HG02840 (cell line): ENCODE measurements around the gene GNA12.

ENCODE experiments used
- ATAC-seq: cut with Tn5 transposase; IDR thresholded peaks from one replicate; pipeline ENCODE4 v1.9.1; 2021; ENCODE audit warnings: mild to moderate bottlenecking, moderate library complexity, moderate number of reproducible peaks; ENCODE audit not compliant: unreplicated experiment, low FRiP score

Gene GNA12

GRCh38 chr7:2719007-2719406, 125.1 kb downstream of the GNA12 start:
- no peak for ATAC-seq

DNA sequence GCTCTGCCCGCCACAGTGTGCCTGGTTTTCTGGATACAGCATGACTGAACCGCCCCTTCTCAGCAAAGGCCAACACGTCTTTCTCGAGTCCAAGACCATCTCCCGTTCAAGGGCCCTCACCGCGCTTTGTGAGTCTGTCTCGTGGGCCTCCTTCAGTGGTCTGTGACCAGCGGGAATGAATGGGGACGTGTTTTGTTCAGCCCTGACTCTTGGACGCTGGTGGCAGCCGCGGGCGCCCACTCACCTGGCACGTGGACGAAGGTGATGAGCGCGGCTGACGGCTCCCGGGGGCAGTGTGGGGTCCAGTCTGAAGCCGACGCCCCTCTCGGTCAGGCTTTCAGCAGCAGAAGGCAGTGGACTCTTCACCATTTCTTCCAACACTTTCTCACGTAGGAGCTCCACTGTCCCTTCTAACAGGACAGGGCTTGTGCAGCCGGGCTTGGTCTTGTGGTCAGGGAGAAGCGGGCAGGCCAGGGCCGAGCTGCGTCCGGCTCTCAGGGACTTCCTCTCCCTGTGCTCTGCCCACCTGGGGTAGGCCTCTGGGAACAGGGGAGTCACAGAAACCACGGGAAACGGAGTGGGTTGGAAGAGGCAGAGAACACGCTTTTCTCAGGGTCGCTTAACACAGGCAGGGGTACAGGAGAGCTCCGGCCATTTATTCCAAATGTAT, 125.7 kb downstream of the GNA12 start:
- ATAC-seq: no peak

- no peak for ATAC-seq
Measured at GRCh38 chr7:2717293-2718261, 126.5 kb downstream of the GNA12 start.

GRCh38 chr7:2716906-2717292, 127.2 kb downstream of the GNA12 start:
- no peak for ATAC-seq

DNA sequence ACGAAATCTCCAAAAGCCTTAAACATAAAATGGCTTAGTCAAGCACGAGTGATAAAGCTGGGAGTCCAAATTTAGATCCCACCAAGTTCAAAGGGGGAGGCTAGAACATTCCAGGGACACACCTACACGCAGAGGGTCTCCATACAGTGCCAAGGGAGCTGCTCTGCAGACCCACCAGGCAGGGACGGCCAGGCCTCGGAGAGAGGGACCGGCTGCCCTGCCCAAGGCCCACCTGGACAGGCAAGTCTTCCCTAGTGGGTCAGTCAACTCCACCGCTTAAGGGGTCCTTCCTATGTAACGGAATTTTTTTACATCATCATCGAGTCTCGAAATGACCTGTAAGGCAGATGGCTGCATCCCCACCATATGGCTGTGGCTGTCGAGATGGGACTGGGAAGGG, 127.6 kb downstream of the GNA12 start:
- ATAC-seq: no peak

DNA sequence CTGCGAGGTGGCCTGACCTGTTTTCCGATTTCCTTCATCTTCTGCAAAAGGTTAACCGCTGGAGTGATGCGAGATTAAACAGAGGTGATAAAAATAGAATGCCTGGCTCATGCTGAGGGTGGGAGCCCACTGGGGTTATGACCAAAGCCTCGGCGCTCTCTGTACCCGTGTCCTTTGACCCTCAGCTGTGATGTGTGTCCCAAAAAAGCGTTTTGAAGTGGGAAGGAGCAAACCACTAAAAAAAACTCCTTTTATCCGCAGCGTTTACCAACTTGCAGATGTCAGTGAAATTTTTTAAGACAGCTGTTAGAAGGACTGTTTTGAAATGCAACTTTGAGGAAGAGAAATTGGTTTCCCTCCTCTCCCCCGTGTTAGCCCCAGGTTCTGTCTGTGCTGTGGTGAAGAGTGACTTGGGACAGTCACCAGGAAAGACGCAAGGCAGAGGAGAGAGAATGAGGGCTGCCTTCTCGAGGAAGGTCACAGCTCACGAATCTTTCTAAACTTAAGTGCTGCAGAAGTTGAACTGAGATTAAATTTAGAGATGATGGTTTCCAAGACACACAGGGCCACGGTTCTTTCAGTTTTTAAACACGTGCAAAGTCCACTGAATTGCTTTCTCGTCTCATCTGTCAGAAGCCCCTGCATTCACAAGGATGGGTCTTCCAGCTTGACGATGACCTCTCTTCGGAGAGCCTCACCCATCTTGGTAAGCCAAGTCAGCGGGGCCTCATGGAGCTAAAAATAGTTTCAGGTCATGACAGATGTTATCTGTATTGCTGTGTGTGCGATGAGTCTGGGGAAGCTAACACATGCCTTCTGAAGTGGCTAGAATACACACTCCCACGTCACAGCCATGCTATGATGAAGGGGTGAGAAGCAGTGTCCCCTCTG, 128.5 kb downstream of the GNA12 start:
- ATAC-seq: no peak

DNA sequence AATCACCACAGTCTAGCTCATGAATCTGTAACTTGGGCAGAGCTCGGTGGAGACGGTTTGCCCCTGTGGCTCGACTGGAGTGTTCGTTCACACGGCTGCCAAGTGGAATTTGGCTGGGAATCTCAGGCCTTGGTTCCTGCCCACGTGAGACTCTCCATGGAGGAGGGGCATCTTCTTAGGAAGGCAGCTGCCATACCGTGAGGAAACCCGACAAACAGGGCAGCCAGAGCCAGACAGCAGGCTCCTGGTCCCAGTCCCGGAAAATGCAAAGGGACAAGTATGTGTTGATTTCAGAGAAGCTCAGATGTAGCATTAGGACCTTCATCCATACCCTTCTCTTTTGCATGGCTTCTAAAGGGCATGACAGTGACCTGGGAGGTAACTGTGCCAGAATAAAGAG, 129.5 kb downstream of the GNA12 start:
- ATAC-seq: no peak

DNA sequence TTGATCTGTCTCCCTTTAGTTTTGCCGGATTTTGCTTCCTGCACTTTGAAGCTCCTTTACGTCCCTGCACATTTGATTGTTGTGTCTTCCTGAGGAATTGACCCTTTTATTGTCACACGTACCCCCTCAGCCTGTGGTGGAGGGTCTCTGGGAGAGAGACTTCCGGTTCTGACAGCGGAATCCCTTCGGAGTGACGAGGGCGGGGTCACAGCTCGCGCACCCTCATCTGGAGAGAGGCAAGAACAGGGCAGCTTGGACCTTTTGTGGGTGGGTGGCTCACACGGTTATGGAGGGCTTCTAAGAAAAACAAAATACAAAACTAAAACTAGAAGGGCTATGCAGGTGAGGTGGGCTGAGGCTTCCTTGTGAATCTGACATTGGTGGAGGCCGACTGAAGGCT, 130.1 kb downstream of the GNA12 start:
- no peak for ATAC-seq

GRCh38 chr7:2713370-2713769, 130.7 kb downstream of the GNA12 start:
- ATAC-seq: no peak

DNA sequence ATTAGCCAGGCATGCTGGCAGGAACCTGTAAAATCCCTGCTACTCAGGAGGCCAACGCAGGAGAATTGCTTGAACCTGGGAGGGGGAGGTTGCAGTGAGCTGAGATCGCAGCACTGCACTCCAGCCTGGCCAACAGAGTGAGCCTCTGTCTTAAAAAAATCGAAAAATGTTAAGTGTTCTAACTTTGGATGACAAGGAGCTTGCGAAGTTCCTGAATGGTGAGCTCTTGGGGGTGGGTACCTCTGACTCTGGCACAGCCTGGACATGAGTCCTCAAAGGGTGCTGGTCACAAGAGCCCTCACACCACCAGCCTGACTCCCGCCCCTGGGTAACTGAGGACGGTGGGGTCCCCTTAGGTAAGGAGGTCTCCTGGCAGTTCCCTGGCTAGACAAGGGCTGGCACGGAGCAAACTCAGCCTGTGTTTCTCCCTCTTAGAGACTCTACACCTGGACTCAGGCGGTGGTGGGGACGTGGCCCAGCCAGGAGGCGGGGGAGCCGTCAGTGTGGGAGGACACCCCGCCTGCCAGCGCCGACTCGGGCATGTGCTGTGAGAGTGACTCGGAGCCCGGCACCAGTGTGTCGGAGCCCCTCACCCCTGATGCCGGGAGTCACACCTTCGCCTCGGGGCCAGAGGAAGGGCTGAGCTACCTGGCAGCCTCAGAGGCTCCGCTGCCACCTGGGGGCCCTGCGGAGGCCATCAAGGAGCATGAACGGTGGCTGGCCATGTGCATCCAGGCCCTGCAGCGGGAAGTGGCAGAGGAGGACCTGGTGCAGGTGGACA, 132.0 kb downstream of the GNA12 start:
- ATAC-seq: no peak

GRCh38 chr7:2710901-2711551, 133.1 kb downstream of the GNA12 start:
- no peak for ATAC-seq

- peak; percentile 60 for ATAC-seq
Measured at GRCh38 chr7:2710286-2710655, 133.8 kb downstream of the GNA12 start.

DNA sequence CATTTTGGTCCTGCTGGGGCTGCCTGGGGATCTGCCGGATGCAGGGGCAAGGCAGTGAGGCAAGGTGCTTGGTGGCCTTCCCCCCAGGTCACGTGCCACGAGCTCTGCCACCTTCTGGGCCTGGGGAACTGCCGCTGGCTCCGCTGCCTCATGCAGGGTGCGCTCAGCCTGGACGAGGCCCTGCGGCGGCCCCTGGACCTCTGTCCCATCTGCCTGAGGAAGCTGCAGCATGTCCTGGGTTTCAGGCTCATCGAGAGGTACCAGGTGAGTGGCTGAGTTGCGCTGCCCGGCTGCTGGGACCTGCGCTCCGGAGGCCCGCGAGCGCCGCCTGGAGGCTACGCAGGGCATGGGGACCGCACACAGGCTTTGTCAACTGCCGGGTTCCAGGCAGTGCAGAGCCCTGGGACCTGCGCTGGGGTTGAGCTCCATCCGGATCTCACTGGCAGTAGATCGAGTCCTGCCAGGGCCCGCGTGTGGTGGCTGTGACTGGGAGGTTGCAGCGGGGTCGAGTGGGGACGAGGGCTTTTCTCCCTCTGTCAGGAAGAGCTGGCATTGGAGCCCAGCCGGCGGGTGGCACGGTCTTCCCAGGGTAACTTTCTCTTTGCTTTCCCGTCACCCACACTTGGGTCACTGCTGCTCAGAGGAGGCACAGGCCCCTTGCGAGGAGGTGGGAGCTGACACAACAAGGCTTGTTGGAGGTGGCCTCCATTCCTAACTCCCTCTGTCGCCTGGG, 134.4 kb downstream of the GNA12 start:
- ATAC-seq: peak; percentile 71

DNA sequence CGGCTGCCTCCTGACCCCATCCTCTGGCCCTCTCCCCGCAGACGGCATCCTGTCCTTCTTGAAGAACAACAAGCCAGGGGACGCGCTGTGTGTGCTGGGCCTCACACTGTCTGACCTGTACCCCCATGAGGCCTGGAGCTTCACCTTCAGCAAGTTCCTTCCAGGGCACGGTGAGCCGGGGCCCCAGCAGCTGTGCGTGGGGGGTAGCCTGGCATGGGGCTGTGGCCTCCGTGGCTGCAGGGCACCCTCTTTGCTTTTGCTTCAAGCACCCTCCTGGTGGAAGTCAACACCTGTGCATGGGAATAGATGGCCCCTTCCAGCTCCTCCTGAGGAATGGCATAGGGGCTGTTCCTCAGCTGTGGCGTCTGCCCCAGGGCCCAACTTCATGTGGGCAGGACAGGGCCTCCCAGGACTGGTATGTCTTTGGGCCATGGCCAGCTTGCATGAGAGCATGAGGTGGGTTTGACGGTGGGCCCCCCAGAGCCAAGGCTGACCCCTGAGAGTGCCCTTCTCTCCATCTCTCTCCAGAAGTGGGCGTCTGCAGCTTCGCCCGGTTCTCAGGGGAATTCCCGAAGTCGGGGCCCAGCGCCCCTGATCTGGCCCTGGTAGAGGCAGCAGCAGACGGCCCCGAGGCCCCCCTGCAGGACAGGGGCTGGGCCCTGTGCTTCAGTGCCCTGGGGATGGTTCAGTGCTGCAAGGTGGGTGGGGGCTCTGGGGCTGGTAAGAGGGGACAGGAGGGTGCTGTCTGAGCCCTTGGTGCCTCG, 135.4 kb downstream of the GNA12 start:
- ATAC-seq: no peak

DNA sequence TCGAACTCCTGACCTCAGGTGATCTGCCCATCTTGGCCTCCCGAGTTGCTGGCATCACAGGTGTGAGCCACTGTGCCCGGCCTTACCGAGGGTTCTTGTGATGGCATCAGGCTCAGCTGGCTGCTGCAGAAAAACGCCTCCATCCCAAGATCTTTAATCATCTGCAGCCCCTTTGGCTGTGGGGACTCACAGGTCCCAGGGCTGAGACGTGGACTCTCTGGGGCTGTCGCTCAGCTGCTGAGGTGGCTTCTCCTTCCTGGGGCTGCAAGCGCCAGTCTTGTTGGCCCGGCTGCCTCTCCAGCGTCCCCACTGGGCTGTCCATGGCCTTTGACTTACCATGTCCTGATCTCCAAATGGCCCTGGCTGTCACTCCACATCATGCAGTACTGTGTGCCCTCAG, 136.1 kb downstream of the GNA12 start:
- ATAC-seq: no peak

DNA sequence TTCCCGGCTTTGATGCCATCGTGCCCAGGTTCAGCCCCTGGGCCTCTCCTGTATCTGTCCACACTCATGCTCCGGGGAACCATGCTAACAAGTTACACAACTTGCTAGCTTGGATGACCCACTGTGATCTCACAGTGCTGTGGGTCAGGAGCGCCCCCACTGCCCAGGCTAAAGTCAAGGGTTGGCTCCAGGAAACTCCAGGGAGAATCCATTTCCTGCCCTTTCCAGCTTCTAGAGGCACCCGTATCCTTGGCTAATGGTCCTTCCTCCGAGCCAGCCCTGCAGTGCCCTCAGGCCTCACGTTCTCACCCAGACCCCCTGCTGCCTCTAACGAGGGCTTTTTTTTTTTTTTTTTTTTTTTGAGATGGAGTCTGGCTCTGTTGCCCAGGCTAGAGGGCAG, 136.6 kb downstream of the GNA12 start:
- no peak for ATAC-seq

DNA sequence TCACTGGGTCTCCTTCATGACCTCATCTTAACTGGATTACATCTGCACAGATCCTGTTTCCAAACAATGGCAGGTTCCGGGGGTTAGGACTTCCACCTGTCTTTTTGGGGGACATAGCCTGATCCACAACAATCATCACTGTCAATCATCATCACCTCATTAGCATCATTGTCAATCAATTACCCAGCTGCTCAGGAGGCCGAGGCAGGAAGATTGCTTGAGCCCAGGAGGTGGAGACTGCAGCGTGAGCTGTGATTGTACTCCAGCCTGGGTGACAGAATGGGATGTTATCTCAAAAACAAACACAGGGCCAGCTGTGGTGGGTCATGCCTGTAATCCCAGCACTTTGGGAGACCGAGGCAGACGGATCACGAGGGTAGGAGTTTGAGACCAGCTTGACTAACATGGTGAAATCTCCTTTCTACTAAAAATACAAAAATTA, 137.4 kb downstream of the GNA12 start:
- ATAC-seq: no peak
